PFSK-1 (cell line): ENCODE data around the gene TMEM43.

Experiments used
- FOXP2 ChIP-seq: optimal IDR thresholded peaks from 2 replicates; pipeline ENCODE3; 2011; ENCODE audit warnings: borderline replicate concordance, control low read depth, inconsistent platforms; ENCODE audit not compliant: insufficient read depth; ENCODE audit errors: extremely low read length, extremely low read depth
- POLR2AphosphoS5 ChIP-seq: IDR thresholded peaks from 2 replicates; pipeline ENCODE4 v1.6.1; 2012; ENCODE audit warnings: low read depth, mild to moderate bottlenecking, control low read depth, low read length, moderate library complexity
- REST ChIP-seq, 2 experiments: IDR thresholded peaks; 2 replicates each; pipeline versions ENCODE4 v1.6.1 to v1.8.0; 2011 to 2012; ENCODE audit warnings: low read depth in 2 of 2, low read length in 2 of 2, control low read depth in 1 of 2, inconsistent platforms in 1 of 2, mild to moderate bottlenecking in 1 of 2, moderate library complexity in 1 of 2; ENCODE audit not compliant: insufficient read depth in 1 of 2
- TAF1 ChIP-seq: IDR thresholded peaks from 2 replicates; pipeline ENCODE4 v1.6.1; 2012; ENCODE audit warnings: low read length, control low read depth, borderline replicate concordance; ENCODE audit not compliant: insufficient read depth

GRCh38 chr3:14147617-14148016 is 22.8 kb downstream of the TMEM43 start:
- no peak for TF ChIP-seq FOXP2
- no peak for TF ChIP-seq REST (IDR thresholded peaks at IDR 0.05; ENCODE audit: insufficient read depth in 1 of 2, low read depth in 2 of 2, low read length in 2 of 2)
- no peak for TF ChIP-seq TAF1
- TF ChIP-seq POLR2AphosphoS5: no peak
